ENCODE results near the gene FCGR3A.
"Not testable (repeated sequence)": the region's sequence is repeated elsewhere in the genome, so short reads cannot be mapped to it uniquely, and the experiment has no call there.

- not testable (repeated sequence) for TF ChIP-seq CTCF, POLR2A (IDR thresholded peaks at IDR 0.05)
These were observed 39.7 kb upstream of the FCGR3A start for GRCh38 chr1:161589365-161589764.
